ENCODE data around the gene CDC42BPA.
"Not testable (repeated sequence)": the region's sequence is repeated elsewhere in the genome, so short reads cannot be mapped to it uniquely, and the experiment has no call there.

Gene CDC42BPA

GRCh38 chr1:227308367-227309336, 9.6 kb downstream of the CDC42BPA start:
- no peak for FAIRE-seq

DNA sequence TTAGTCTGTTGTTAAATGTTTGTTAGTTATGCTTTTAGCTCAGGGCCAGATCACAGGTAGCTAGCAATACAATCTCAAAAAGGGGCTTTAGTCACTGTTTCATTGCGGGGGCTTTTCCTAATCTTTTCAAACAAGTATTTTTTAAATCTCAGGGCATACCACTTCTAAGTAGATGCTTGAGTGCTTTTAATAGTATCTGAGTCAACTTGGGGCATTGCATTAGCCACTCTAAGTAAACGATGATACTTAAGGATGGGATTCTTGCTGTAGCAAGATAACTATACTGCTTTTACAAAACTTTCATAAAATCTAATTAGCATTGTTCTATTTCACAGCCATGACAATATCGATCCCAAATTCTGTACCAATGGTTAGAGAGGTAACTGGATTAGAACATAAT, 11.6 kb downstream of the CDC42BPA start:
- no peak for FAIRE-seq

GRCh38 chr1:227305894-227306626, 12.2 kb downstream of the CDC42BPA start:
- FAIRE-seq, result no peak

DNA sequence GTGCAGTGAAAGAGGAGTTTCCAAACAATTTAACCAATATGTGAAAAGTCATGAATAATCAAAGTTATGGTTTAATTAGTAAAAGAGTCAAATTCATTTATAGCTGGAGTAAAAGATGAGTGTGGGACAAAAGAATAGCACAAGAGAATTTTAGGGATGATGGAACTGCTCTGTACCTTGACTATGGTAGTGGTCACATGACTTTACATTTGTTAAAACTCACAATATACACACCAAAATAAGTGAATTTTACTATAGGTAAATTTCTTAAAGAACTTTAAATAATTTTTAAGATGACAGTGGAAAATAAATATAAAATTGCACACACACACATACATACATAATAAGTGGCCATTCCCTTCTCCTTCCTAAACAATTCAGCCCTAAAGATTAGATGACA, 13.6 kb downstream of the CDC42BPA start:
- FAIRE-seq, result no peak

DNA sequence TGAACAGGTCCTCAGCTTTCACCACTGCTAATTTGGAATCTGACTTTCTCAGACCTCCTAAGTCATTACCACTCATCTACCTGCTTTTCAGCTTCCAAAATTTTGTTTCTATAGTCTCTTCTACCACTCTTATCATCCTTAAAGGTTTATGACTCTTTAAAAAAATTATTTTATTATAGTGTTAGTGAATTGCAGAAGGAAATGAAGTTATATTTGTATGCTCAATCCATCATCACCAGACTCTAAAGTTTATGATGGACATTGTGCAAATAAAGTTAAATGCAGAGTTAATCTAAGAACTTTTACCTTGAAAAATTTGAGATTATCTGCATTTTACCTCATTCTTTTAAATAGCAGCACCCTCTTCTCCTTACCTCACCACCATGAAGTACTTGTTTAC, 14.6 kb downstream of the CDC42BPA start:
- FAIRE-seq, result no peak

DNA sequence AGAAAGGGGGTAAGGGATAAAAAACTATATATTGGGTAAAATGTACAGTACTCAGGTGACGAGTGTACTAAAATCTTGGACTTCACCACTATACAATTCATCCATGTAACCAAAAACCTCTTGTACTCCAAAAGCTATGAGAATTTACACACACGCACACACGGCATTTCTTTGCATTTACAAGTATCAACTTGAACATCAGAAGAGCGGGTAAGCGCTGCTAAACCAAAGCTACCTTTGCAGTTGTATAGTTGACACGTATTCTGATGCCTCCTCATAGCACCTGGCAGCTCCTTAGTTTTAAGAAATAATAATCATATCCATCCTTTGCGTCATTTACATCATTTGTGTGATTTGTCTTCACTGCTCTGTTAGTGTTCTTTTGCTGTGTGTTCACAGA, 17.6 kb downstream of the CDC42BPA start:
- FAIRE-seq, result no peak

- FAIRE-seq, result no peak
These were observed 18.6 kb downstream of the CDC42BPA start for GRCh38 chr1:227299688-227300087.

DNA sequence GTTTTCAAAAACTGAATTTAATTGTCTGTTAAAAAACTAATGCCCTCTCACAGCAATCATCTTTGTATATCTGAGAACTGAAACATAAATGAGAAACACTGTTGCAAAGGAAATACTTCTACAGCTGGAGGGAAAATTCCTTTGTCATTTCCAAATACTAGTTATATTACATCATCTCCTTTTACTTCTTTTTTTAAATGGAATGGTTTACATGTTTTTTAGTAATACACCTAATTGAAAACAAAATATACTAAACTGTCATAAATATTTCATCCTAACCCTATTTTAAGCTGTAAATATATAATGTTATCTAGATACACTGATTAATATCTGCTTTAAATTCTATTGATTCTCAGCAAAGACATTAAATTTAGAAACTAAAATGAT, 19.1 kb downstream of the CDC42BPA start:
- FAIRE-seq, result peak; percentile 89

DNA sequence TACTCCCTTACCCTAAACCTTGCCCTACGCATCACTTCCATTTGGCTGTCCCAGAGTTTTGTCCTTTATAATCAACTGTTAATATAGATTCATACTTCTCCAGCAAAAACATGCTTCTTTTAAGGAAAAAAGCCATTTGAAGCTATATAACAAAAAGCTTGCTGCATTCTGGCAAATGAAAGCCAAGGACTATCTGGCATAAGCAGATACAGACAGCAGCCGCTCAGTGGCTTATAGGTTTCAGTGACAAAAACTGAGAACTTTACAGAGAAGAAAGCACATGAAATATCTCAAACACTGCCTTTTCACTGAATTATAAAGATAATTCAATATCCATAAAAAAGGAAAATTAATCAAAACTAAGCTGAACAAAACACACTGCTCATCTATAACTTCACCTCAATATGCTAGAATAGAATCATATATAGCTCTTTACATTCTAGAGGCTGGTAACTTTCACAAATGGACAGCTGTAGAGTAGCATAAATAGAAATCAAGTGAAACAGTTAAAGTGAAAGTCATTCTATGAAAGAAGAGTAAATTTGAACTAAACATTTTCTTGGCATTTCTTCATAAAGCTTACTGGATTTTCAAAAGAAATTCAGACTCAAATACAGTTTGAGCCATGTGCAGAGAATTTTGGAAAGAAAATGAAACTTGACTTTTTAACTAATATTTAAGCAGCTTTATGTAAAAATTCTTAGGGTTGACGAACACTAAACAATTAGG, 19.6 kb downstream of the CDC42BPA start:
- no peak for FAIRE-seq

DNA sequence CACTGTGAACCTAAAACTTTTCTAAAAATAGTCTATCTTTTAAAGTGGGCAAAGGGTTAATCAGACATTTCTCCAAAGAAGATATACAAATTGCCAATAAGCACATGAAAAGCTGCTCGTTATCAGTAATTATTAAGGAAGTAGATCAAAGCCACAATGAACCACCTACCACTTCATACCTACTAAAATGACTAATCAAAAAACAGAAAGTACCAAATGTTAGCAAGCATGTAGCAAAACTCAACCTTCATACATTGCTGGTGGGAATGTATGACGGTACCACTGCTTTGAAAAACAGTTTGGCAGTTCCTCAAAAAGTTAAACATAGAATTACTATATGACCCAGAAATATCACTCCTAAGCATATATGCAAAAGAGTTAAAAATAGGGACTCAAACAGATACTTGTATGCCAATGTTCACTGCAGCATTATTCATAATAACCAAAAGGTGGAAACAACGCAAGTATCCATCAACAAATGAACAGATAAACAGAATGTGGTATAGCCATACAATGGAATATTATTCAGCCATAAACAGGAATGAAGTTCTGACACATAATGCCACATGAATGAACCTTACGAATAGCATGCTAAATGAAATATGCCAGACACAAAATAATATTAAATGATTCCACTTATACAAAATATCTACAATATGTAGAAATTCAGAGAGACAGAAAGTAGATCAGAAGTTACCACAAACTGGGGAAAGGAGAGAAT, 21.1 kb downstream of the CDC42BPA start:
- FAIRE-seq, result no peak

DNA sequence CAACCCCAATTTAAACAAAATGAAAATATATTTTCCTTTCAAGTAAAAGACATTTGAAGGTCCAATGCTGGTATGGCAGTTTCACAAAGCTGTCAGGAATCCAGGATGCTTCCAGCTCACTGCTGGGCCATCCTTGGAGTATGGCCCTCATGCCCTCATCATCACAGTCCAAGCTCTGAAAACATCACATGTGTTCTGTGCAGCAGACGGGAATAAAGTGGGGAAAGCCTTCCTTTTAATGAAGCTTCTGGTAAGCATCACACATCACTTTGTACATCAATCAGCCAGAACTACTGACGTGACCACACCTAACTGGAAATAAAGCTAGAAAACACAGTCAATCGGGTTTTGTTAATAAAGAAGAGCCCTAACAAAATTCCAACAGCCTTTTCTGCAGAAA, 22.7 kb downstream of the CDC42BPA start:
- FAIRE-seq, result no peak

- FAIRE-seq, result no peak
These were observed 32.5 kb downstream of the CDC42BPA start for GRCh38 chr1:227285745-227286144.

DNA sequence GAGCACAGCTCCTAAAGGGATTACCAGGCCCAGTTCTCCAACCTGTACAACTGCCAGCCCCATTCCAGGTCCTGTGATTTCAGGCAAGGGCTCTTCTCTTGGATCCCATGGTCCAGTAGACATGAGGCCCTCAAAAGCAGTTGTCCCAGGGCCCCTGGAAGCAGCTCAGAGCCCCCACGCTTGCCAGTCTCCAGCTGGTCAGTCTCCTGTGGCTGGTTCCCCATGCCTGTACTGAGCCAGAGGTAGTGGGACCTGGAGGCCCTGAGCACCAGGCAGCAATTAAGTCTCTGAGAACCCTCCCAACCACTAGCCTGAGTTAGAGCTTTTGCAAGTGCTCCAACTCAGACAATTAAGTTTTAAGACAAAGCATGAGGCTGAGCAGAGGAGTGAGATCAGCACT, 36.9 kb downstream of the CDC42BPA start:
- no peak for FAIRE-seq

DNA sequence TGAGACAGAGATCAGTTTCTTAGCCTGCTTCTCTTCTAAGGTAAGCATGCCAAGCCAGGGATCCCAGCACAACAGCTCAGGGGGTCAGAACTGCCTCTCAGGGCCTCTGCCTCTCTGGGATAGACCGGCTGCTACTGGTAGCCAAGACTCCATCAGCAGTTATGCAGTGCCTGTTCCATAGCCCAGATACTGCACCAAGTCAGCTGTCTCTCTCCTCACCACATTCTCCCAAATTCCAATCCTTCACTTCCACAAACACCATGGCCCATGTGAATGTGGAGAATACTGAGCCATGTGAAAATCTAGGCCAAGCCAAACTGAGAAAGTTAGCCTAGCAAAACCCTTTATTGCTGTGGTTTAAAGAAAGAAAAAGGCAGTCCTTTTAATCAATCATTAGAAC, 37.5 kb downstream of the CDC42BPA start:
- FAIRE-seq, result no peak

DNA sequence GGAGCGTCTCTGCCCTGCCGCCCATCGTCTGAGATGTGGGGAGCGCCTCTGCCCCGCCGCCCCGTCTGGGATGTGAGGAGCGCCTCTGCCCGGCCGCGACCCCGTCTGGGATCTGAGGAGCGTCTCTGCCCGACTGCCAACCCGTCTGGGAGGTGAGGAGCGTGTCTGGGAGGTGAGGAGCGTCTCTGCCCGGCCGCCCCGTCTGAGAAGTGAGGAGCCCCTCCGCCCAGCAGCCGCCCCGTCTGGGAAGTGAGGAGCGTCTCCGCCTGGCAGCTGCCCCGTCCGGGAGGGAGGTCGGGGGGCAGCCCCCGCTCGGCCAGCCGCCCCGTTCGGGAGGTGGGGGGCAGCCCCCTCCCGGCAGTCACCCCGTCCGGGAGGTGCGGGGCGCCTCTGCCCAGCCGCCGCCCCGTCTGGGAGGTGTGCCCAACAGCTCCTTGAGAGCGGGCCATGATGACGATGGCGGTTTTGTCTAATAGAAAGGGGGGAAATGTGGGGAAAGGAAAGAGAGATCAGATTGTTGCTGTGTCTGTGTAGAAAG, 42.1 kb downstream of the CDC42BPA start:
- FAIRE-seq, result not testable (repeated sequence)

GRCh38 chr1:227273557-227273956, 44.7 kb downstream of the CDC42BPA start:
- no peak for FAIRE-seq

GRCh38 chr1:227272428-227272827, 45.9 kb downstream of the CDC42BPA start:
- no peak for FAIRE-seq

GRCh38 chr1:227270554-227270953, 47.7 kb downstream of the CDC42BPA start:
- FAIRE-seq, result no peak

DNA sequence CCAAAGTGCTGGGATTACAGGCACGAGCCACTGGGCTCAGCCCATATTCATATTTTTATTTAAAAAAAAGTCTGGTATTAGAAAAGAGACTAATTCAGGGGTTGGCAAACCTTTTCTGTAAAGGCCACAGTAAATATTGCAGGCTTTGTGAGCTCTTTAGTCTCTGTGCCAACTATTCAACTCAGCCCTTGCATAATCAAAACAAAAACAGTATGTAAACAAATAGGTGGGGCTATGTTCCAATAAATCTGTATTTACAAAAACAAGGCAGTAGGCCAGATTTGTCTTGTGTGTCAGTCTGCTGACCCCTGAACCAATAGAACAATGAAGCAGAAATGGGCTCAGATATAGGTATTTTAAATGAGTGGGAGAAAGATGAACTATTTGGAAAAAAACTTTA, 49.3 kb downstream of the CDC42BPA start:
- no peak for FAIRE-seq

DNA sequence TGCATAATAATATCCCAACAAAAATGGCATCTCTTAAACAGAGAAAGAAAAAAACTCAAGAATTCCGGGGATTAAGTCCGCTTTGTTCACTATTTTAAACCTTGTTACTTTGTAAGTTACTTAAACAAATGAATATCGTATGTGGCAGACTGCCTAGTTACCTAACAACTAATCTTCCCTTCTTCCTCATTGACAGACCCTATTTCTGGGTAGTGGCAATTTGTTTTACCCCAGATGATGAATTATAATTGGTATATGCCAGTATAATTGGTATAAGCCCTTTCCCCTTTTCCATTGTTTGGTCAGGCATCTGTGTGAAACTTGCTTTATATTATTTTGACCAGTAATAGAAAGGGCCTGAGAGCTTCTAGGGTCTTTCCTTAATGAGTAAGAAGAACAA, 52.4 kb downstream of the CDC42BPA start:
- no peak for FAIRE-seq

- FAIRE-seq, result no peak
These were observed 54.4 kb downstream of the CDC42BPA start for GRCh38 chr1:227263869-227264268.

- no peak for FAIRE-seq
These were observed 56.8 kb downstream of the CDC42BPA start for GRCh38 chr1:227261501-227261900.

Measured in endometrium (tissue), 2 donors.